Posterior cingulate gyrus (tissue), 11 donors: ENCODE data around the gene KRTAP10-8.
A peak's percentile ranks its signal among the peaks of the same experiment; 100 is the strongest.
"Not testable (repeated sequence)": the region's sequence is repeated elsewhere in the genome, so short reads cannot be mapped to it uniquely, and the experiment has no call there.

Source experiments
- DNase-seq, 10 donors: peaks; one replicate each; pipeline versions ENCODE4 v3.0.0 to v3.0.0-alpha.2; 2020 to 2021; ENCODE audit warnings: mixed read lengths in 3 of 10
- intact Hi-C: fragments of 100-400 bp; cut with DNase I; formaldehyde crosslinking; loops from one replicate; pipeline ENCODE4 v1.15.1; 2023

The KRTAP10-8 gene, protein sequence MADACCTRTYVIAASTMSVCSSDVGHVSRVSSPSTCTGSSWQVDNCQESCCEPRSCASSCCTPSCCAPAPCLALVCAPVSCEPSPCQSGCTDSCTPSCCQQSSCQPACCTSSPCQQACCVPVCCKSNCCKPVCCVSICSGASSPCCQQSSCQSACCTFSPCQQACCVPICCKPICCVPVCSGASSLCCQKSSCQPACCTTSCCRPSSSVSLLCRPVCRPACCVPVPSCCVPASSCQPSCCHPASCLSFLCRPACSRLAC

DNA sequence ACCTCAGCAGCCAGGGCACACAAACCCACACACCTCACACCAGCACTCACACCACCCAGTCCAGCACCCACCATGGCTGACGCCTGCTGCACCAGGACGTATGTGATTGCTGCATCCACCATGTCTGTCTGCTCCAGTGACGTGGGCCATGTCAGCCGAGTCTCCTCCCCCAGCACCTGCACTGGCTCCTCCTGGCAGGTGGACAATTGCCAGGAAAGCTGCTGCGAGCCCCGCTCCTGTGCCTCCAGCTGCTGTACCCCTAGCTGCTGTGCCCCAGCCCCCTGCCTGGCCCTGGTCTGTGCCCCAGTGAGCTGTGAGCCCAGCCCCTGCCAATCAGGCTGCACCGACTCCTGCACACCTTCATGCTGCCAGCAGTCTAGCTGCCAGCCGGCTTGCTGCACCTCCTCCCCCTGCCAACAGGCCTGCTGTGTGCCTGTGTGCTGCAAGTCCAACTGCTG is at the start of gene KRTAP10-8:
Gene KRTAP10-8, plus strand, starts transcription at position 51 of the 458 bp plus-strand sequence. Its CDS starts 22 bp downstream, at position 73.
- DNase-seq, result peak in 2 of 10 donors; percentile 24 to 75
- intact Hi-C loops, result no loop called here

DNA sequence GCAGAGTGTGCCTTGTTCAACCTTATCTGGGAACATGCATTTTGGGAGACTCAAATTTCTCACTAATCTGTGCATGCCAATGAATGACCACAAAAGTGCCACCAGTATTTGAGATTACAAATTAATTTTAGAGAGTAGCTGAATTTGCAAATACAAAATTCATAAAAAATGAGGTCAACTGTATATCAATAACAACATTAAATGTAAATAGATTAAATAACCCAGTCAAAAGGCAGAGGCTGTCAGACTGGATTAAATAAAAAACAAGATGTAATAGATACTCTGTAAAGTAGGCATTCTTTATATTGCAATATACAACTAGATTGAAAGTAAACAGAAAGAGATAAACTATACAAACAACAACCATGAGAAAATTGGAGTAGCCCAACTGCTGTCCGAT is 47.8 kb upstream of the KRTAP10-8 start:
- intact Hi-C loops, result no loop called here
- no peak for DNase-seq

DNA sequence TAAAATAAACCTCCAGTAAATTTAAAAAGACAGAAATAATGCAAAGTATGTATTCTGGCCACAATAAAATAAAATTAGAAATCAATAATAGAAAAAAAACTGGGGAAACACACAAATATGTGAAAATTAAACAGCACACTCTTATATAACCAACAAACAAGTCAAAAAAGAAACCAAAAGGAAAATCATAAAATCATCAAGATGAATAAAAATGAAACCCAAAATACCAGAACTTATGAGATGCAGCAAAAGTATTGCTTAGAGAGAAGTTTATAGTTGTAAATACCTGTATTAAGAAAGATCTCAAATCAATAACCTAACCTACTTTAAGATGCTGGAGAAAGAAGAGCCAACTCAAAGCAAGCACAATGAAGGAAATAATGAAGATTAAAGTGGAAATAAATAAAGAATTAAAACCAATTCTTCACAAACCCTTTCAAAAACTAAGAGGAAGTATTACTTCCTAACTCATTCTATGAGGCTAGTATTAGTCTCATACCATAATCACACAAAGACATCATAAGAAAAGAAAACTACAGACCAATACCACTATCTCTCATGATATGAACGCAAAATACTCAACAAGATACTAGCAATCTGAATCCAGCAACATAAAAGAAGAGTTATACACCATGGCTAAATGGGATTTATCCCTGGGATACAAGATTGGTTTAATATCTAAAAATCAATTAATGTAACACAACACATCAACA is 46.8 kb upstream of the KRTAP10-8 start:
- intact Hi-C loops, result no loop called here
- no peak for DNase-seq

DNA sequence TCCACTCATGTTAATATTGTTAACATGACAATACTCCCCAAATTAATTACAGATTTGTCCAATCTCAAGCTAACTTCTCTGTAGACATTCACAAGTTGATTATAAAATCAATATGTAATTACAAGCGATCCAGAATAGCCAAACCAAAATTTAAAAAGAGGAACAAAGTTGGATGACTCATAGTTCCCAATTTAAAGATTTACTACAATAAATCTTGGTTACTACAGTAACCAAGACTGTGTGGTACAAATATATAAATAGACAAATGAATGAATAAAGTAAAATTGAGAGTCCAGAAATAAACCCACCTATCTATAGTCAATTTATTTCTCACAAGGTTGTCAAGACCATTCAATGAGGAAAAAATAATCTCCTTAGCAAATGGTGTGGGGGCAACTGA is 45.5 kb upstream of the KRTAP10-8 start:
- intact Hi-C loops, result no loop called here

DNA sequence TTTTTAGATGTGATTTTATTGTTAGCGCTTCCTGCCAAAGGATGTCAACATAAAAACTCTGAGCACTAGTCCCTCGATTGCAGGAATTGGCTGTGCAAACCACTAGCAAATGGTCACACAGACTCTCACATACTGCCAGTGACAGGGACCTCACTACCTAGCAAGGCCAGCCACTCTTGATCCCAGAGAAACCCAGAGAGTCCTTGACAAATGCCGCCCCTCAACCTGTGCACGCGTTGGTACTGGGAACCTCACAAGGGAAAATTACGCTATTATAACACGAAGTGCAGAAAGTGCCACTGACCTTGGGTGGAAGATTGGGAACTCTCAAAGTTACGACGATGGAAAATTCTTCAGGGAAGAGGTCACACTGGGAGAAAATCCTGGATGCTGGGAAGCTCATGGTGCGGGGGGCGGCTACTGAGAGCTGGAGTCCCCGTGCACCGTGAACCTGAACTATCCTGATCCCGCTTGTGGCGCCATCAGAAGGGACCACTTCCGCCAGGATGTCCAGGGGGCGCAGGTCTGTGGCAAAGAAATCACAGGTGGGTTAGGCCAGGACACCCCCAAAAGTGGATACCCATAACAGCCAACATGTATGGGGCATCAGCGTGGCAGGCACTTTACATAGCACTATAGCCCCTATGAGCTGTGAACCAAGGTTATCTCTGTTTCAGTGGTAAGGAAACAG is 44.3 kb upstream of the KRTAP10-8 start:
- intact Hi-C loops, result no loop called here
- no peak for DNase-seq

More for the DNA sequence above, 45.5 kb upstream of the KRTAP10-8 start:
- no peak for DNase-seq

DNA sequence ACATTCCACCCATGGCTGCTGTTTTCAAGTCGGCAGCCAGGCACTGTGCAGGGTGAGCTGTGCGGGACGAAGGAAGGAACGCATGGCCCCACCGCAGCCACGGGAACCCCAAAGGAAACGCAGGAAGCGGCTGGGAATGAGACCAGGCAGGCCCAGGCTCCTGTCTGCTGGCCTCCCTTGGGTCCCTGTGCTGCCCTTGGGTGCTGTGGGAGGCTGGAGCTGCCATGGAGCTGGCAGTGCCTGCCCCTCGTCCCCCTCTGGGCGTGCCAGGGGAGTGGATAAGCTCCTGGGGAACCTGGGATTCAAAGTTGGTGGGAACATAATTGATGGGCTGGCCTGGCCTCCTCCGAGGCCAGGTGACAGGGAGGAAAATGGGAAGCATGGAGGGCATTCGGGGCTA is 43.6 kb upstream of the KRTAP10-8 start:
- intact Hi-C loops, result no loop called here
- peak in 1 of 10 donors; percentile 20 for DNase-seq

DNA sequence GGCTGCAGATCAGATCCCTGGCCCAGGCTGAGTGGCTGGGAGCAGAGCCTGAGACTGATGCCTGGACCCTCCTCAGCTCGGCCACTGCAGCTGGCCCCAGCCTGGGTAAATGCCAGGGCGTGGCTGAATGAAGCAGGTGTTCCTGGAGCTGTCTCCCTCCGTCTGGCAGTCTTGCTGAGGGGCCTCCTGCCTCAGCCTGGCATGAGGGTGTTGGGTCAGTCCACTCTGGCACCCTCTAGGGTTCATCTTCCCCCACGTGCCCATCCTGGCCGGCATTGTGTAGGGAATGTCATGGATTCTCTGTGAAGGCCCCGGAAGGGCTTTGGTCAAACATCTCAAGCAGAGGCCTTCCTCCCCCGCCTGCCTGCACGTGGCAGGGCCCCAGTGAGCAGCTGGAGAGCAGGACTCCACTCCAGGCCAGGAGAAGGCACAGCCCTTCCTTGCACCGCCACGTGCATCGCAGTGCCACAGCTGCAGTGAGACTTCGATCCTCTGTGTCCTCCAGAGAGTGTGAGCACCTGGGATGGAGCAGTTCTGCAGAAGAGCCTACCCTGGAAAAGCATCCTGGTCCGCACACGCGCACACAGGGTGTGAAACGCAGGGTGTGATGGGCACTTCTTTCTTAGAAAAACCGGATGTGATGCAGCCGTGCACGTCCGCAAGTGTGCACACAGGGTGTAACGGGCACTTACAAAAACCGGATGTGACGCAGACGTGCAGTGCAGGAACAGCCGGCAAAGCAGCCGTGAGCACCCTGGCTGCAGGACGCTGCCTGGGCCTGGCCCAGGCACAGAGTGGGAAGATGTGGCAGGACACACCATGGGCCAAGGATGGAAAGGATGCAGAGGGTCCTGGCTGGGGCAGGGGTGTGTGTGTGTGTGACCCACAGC is 43.0 kb upstream of the KRTAP10-8 start:
- DNase-seq, result no peak
- intact Hi-C loops, result no loop called here

DNA sequence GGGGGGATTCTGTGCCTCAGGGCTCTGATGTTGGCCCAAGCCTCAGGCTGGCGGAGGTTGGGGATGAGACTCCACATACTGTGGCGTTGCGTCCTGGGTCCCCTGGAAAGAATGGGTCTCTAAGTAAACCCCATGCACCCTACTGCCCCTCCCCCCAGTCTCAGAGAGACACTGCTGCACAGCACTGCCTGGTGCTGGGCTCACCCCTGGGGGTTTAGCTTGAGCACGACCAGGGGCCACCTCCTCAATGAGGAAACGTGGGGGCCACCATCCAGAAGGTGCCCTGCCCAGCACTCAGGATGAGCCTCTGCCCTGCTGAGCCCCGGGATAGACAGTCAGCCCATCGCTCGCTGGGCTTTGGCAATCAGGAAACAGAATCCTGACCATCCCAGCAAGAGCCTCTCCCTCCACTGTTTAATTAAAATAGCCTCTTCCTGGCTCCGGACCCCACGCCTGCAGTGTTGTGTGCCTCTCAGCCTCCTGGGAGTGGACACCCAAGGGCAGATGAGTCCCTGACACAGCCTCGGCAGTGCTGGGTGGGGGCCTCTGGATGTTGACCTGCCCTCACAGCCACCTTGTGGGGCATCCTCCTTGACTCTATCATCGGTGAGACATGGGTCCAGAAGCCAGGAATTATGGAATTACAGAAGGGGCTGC is 41.9 kb upstream of the KRTAP10-8 start:
- DNase-seq, result peak in 1 of 10 donors; percentile 83
- intact Hi-C loops, result no loop called here

DNA sequence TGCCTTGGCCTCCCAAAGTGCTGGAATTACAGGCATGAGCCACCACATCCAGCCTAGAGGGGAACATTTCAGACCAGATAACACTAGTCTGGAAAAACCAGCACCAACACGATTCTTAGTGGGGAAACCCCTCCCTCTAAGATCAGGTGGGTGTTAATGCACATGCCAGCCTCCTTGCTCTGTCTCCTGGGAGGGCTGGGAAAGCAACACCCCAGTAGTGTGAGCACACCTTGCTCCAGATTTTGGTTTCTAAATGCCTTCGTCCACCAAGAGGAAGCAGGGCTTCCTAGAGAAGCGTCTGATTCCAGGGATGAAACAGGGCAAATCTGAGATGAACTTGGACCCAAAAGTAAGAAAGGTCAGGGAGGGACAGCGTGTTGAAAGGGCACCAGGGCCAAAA is 40.6 kb upstream of the KRTAP10-8 start:
- DNase-seq, result no peak
- intact Hi-C loops, result no loop called here

DNA sequence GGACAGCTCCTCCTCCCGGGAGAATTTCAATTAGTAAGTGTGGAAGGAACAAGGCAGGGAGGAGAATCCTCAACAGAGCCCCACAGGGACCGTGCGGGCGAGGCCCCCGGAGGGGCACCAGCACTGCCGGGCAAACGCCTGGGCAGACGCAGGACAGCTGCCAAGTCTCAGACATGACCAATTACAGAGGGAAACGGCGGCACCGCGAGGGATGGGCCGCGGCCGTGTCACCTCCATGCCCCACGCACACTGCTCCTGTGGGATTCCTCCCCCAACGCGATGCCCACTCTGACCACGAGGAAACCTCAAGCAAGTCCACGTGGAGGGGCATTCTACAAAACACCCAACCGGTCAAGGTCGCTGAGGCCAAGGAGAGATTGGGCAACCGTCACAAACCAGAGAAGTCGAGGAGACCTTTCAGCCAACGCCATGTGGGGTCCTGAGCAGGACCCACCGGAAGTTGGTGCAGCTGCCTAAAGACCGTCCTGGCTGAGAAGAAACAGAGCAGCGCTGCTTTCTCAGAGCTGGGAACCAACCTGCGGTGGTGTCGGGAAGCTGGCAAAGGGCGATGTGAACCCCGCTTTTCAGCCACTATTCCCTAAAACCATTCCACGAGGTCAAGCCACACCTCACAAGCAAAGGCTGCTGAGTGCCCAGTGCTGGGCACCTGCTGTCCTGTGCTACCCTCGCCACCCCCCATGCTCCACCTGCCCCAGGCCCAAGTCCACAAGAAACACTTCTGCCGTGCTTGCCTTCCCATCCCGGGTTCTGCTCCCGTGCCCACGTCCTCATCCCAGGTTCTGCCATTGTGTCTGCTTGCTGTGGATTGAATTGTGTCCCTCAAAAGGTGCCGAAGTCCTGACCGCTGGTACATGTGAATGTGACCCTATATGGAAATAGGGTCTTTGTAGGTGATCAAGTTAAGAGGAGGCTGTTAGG is 39.8 kb upstream of the KRTAP10-8 start:
- no peak for DNase-seq
- intact Hi-C loops, result no loop called here

DNA sequence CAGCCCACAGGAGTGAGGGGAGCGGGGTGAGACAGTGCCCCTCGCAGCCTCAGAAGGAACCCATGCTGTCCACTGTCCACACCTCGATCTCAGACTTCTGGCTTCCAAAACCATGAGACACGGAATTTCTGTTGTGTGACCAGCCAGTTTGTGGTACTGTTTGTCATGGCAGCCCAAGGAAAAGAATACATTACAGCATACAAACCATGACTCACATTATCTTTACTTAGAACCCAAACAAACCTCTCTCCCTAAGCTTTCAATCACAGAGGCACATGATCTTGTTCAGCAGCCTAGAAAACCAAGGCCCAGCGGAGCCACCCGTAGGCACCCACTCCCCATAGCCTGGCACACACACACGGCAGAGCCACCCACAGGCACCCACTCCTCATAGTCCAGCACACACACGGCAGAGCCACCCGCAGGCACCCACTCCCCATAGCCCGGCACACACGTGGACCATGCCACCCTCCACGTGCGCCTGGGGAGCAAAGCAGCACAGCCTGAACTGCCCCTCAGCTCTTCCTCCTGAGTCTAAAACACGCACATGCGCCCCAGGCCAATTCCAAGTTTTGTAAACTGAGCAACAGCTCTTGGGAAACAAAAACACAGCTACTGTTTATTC is 38.8 kb upstream of the KRTAP10-8 start:
- peak in 2 of 10 donors; percentile 72 to 74 for DNase-seq
- intact Hi-C loops, result no loop called here

DNA sequence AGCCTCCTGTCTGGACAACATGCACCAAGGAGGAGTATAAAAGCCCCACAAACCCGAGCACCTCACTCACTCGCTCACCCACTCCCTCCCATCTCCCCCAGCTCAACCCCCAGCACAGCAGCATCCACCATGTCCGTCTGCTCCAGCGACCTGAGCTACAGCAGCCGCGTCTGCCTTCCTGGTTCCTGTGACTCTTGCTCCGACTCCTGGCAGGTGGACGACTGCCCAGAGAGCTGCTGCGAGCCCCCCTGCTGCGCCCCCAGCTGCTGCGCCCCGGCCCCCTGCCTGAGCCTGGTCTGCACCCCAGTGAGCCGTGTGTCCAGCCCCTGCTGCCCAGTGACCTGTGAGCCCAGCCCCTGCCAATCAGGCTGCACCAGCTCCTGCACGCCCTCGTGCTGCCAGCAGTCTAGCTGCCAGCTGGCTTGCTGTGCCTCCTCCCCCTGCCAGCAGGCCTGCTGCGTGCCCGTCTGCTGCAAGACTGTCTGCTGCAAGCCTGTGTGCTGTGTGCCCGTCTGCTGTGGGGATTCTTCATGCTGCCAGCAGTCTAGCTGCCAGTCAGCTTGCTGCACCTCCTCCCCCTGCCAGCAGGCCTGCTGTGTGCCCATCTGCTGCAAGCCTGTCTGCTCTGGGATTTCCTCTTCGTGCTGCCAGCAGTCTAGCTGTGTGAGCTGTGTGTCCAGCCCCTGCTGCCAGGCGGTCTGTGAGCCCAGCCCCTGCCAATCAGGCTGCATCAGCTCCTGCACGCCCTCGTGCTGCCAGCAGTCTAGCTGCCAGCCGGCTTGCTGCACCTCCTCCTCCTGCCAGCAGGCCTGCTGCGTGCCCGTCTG is 38.0 kb upstream of the KRTAP10-8 start, which contains the start of gene KRTAP10-4:
Gene KRTAP10-4, plus strand, starts transcription at position 100 of the 827 bp plus-strand sequence. Its CDS starts 30 bp downstream, at position 130.
- intact Hi-C loops, DNase-seq: not testable (repeated sequence)

DNA sequence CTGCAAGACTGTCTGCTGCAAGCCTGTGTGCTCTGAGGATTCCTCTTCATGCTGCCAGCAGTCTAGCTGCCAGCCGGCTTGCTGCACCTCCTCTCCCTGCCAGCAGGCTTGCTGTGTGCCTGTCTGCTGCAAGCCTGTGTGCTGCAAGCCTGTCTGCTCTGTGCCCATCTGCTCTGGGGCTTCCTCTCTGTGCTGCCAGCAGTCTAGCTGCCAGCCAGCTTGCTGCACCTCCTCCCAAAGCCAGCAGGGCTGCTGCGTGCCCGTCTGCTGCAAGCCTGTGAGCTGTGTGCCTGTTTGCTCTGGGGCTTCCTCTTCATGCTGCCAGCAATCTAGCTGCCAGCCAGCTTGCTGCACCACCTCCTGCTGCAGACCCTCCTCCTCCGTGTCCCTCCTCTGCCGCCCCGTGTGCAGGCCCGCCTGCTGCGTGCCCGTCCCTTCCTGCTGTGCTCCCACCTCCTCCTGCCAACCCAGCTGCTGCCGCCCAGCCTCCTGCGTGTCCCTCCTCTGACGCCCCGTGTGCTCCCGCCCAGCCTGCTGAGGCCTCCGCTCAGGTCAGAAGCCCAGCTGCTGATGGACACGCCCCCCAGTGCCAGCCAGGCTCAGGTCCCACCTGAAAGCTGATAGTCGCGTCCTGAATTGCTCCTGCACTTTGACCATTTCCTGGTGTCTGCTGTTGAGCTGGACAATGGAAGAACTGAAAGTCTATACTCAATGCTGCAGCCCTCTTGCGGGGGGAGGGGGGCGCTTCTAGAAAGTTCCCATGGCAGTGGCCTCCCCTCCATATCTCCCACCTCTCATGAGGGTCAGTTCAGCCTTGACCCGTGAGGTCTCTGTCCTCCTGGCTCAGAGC is 37.2 kb upstream of the KRTAP10-8 start:
- intact Hi-C loops, result no loop called here
- DNase-seq, result peak in 2 of 10 donors; percentile 57 to 74

DNA sequence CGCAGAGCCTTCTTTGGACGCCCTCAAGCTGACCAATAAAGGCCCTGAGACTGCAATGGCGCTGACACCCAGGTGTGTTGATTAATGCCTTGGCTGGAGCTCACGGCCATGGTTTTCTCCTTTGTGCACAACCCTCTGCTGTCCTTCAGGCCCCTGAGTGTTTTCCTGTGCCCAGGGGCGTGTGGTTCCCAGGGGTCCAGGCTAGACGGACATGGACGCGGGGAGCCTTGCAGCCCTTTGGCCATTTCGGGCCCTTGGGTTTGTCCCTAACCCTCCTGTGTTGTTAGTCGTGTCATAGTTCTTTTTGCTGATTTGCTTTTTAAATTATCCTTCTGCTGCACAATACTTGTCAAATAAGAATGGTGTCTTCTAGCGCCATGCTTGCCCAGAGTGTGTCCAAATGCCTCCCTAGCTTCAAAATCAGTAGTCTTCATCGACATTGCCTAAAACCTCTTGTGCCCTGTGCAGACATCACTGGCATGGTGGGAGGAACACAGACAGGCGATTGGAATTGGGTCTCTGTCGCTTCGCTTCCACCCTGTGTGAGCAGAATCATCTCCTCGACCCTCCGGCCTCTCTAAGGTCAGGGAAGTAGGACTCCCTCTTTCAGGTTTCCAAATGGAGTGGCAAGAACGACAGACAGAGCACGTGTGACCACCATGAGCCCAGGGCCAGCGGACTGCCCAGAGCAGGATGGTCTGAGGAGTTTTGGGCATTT is 36.4 kb upstream of the KRTAP10-8 start:
- no peak for DNase-seq
- intact Hi-C loops, result no loop called here

DNA sequence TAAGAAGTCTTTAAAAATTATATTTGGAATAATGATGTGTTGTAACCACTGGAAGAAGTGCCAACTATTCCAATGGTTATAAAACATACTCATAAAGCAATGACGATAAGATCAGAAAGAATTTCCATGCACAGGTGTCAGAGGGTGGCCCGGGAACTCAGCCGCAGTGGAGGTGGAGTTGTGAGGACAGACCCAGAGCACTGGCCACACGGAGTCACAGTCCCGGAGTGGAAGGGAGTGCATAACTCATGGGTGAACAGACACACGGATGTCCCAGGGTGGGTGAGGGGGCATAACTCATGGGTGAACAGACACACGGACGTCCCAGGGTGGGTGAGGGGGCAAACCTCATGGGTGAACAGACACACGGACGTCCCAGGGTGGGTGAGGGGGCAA is 35.9 kb upstream of the KRTAP10-8 start:
- intact Hi-C loops, result no loop called here
- peak in 1 of 10 donors; percentile 50 for DNase-seq
